ENCODE data around the gene AP1S1.

GRCh38 chr7:101201695-101202602 is 47.7 kb downstream of the AP1S1 start:
- TF ChIP-seq, protein P1, sequence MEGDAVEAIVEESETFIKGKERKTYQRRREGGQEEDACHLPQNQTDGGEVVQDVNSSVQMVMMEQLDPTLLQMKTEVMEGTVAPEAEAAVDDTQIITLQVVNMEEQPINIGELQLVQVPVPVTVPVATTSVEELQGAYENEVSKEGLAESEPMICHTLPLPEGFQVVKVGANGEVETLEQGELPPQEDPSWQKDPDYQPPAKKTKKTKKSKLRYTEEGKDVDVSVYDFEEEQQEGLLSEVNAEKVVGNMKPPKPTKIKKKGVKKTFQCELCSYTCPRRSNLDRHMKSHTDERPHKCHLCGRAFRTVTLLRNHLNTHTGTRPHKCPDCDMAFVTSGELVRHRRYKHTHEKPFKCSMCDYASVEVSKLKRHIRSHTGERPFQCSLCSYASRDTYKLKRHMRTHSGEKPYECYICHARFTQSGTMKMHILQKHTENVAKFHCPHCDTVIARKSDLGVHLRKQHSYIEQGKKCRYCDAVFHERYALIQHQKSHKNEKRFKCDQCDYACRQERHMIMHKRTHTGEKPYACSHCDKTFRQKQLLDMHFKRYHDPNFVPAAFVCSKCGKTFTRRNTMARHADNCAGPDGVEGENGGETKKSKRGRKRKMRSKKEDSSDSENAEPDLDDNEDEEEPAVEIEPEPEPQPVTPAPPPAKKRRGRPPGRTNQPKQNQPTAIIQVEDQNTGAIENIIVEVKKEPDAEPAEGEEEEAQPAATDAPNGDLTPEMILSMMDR (IDR thresholded peaks at IDR 0.05; ENCODE audit: low read length), result no peak
- no peak for TF ChIP-seq EZH2 (IDR thresholded peaks at IDR 0.05; ENCODE audit: borderline replicate concordance, low read length)

All from OCI-LY1 (cell line).